ENCODE measurements around the gene CACNG7.

The CACNG7 gene

GRCh38 chr19:53892981-53893325 lies 16.1 kb upstream of the CACNG7 start:
- TF ChIP-seq CTCF (IDR thresholded peaks at IDR 0.05), result no peak

GRCh38 chr19:53894707-53895106 lies 14.4 kb upstream of the CACNG7 start:
- no peak for TF ChIP-seq CTCF (IDR thresholded peaks at IDR 0.05)
- Histone ChIP-seq H3K4me1 (no peaks in the 10 kb centered on the region), H2AFZ (no peak overlapping the region), H3K36me3 (ENCODE audit: control insufficient read depth, insufficient read depth, low read length) (no peaks in the 10 kb centered on the region), H3K4me2 (ENCODE audit: low read length) (no peak overlapping the region), H3K79me2 (no peaks in the 10 kb centered on the region), H3K9ac (no peak overlapping the region), H3K27me3 (ENCODE audit: control insufficient read depth, insufficient read depth, low read length) (no peaks in the 10 kb centered on the region), H3K4me3 (ENCODE audit: low read depth, low read length) (no peak overlapping the region), H3K27ac (no peak overlapping the region), H3K9me3 (ENCODE audit: control insufficient read depth, low read length) (no peaks in the 10 kb centered on the region)

More at GRCh38 chr19:53892981-53893325, 16.1 kb upstream of the CACNG7 start:
- no peaks in the 10 kb centered on the region for H3K9me3 ChIP-seq (ENCODE audit: control insufficient read depth, low read length)
- no peak overlapping the region for H3K9ac ChIP-seq
- H3K36me3 ChIP-seq (ENCODE audit: control insufficient read depth, insufficient read depth, low read length), result no peaks in the 10 kb centered on the region
- no peaks in the 10 kb centered on the region for H3K4me1 ChIP-seq
- no peak overlapping the region for H3K27ac ChIP-seq
- H2AFZ ChIP-seq, result no peak overlapping the region
- no peaks in the 10 kb centered on the region for H3K27me3 ChIP-seq (ENCODE audit: control insufficient read depth, insufficient read depth, low read length)
- H3K4me2 ChIP-seq (ENCODE audit: low read length), result no peak overlapping the region
- no peaks in the 10 kb centered on the region for H3K79me2 ChIP-seq
- no peak overlapping the region for H3K4me3 ChIP-seq (ENCODE audit: low read depth, low read length)

GRCh38 chr19:53896682-53897081 lies 12.4 kb upstream of the CACNG7 start:
- no peak overlapping the region for H3K9ac ChIP-seq
- no peaks in the 10 kb centered on the region for H3K4me1 ChIP-seq
- no peak overlapping the region for H2AFZ ChIP-seq
- H3K27me3 ChIP-seq (ENCODE audit: control insufficient read depth, insufficient read depth, low read length), result no peaks in the 10 kb centered on the region
- H3K27ac ChIP-seq, result no peak overlapping the region
- no peaks in the 10 kb centered on the region for H3K9me3 ChIP-seq (ENCODE audit: control insufficient read depth, low read length)
- no peak overlapping the region for H3K4me2 ChIP-seq (ENCODE audit: low read length)
- no peaks in the 10 kb centered on the region for H3K36me3 ChIP-seq (ENCODE audit: control insufficient read depth, insufficient read depth, low read length)
- H3K79me2 ChIP-seq, result no peaks in the 10 kb centered on the region
- no peak for TF ChIP-seq CTCF (IDR thresholded peaks at IDR 0.05)
- H3K4me3 ChIP-seq (ENCODE audit: low read depth, low read length), result no peak overlapping the region

GRCh38 chr19:53897459-53897858 lies 11.6 kb upstream of the CACNG7 start:
- Histone ChIP-seq H3K9ac (no peak overlapping the region), H2AFZ (no peak overlapping the region), H3K27me3 (ENCODE audit: control insufficient read depth, insufficient read depth, low read length) (no peaks in the 10 kb centered on the region), H3K4me2 (ENCODE audit: low read length) (no peak overlapping the region), H3K36me3 (ENCODE audit: control insufficient read depth, insufficient read depth, low read length) (no peaks in the 10 kb centered on the region), H3K79me2 (no peaks in the 10 kb centered on the region), H3K9me3 (ENCODE audit: control insufficient read depth, low read length) (no peaks in the 10 kb centered on the region), H3K4me3 (ENCODE audit: low read depth, low read length) (no peak overlapping the region), H3K4me1 (no peaks in the 10 kb centered on the region), H3K27ac (no peak overlapping the region)
- TF ChIP-seq CTCF (IDR thresholded peaks at IDR 0.05), result no peak

- Histone ChIP-seq H3K79me2 (no peaks in the 10 kb centered on the region), H3K27me3 (ENCODE audit: control insufficient read depth, insufficient read depth, low read length) (no peaks in the 10 kb centered on the region), H3K9ac (no peak overlapping the region), H2AFZ (no peak overlapping the region), H3K9me3 (ENCODE audit: control insufficient read depth, low read length) (no peaks in the 10 kb centered on the region), H3K4me3 (ENCODE audit: low read depth, low read length) (no peak overlapping the region), H3K27ac (no peak overlapping the region), H3K4me2 (ENCODE audit: low read length) (no peak overlapping the region), H3K4me1 (no peaks in the 10 kb centered on the region), H3K36me3 (ENCODE audit: control insufficient read depth, insufficient read depth, low read length) (no peaks in the 10 kb centered on the region)
- TF ChIP-seq CTCF (IDR thresholded peaks at IDR 0.05), result no peak
Measured at GRCh38 chr19:53898166-53898565, 10.9 kb upstream of the CACNG7 start.
